Measurements from ENCODE around the gene NUFIP1.

The NUFIP1 gene

GRCh38 chr13:45007225-45007624, 18.0 kb upstream of the NUFIP1 start:
- TF ChIP-seq REST (IDR thresholded peaks at IDR 0.05; ENCODE audit: insufficient read depth in 1 of 2, low read depth in 2 of 2, low read length in 2 of 2) (no peak), SIN3A (IDR thresholded peaks at IDR 0.05; ENCODE audit: borderline replicate concordance, insufficient read depth, low read length) (no peak), TAF1 (IDR thresholded peaks at IDR 0.05; ENCODE audit: borderline replicate concordance, insufficient read depth, low read length) (no peak), POLR2AphosphoS5 (IDR thresholded peaks at IDR 0.05; ENCODE audit: low read depth, low read length) (no peak)

GRCh38 chr13:45004096-45004495, 14.8 kb upstream of the NUFIP1 start:
- TF ChIP-seq REST (IDR thresholded peaks at IDR 0.05; ENCODE audit: insufficient read depth in 1 of 2, low read depth in 2 of 2, low read length in 2 of 2): no peak
- TF ChIP-seq POLR2AphosphoS5 (IDR thresholded peaks at IDR 0.05; ENCODE audit: low read depth, low read length): no peak
- no peak for TF ChIP-seq TAF1 (IDR thresholded peaks at IDR 0.05; ENCODE audit: borderline replicate concordance, insufficient read depth, low read length)
- TF ChIP-seq FOXP2 (optimal IDR thresholded peaks at IDR 0.05; ENCODE audit: borderline replicate concordance, extremely low read depth, extremely low read length, insufficient read depth): no peak
- no peak for TF ChIP-seq SIN3A (IDR thresholded peaks at IDR 0.05; ENCODE audit: borderline replicate concordance, insufficient read depth, low read length)

- TF ChIP-seq POLR2AphosphoS5 (IDR thresholded peaks at IDR 0.05; ENCODE audit: low read depth, low read length) (no peak), REST (IDR thresholded peaks at IDR 0.05; ENCODE audit: insufficient read depth in 1 of 2, low read depth in 2 of 2, low read length in 2 of 2) (no peak), TAF1 (IDR thresholded peaks at IDR 0.05; ENCODE audit: borderline replicate concordance, insufficient read depth, low read length) (no peak), FOXP2 (optimal IDR thresholded peaks at IDR 0.05; ENCODE audit: borderline replicate concordance, extremely low read depth, extremely low read length, insufficient read depth) (no peak), SIN3A (IDR thresholded peaks at IDR 0.05; ENCODE audit: borderline replicate concordance, insufficient read depth, low read length) (no peak)
These were observed 14.1 kb upstream of the NUFIP1 start for GRCh38 chr13:45003417-45003816.

GRCh38 chr13:44989941-44990340, 670 bp upstream of the NUFIP1 start:
- TF ChIP-seq TAF1 (IDR thresholded peaks at IDR 0.05; ENCODE audit: borderline replicate concordance, insufficient read depth, low read length) (no peak), REST (IDR thresholded peaks at IDR 0.05; ENCODE audit: insufficient read depth in 1 of 2, low read depth in 2 of 2, low read length in 2 of 2) (no peak), SIN3A (IDR thresholded peaks at IDR 0.05; ENCODE audit: borderline replicate concordance, insufficient read depth, low read length) (no peak), POLR2AphosphoS5 (IDR thresholded peaks at IDR 0.05; ENCODE audit: low read depth, low read length) (no peak), FOXP2 (optimal IDR thresholded peaks at IDR 0.05; ENCODE audit: borderline replicate concordance, extremely low read depth, extremely low read length, insufficient read depth) (no peak)

GRCh38 chr13:44978328-44978727, 10.9 kb downstream of the NUFIP1 start:
- no peak for TF ChIP-seq SIN3A (IDR thresholded peaks at IDR 0.05; ENCODE audit: borderline replicate concordance, insufficient read depth, low read length)
- no peak for TF ChIP-seq POLR2AphosphoS5 (IDR thresholded peaks at IDR 0.05; ENCODE audit: low read depth, low read length)
- no peak for TF ChIP-seq TAF1 (IDR thresholded peaks at IDR 0.05; ENCODE audit: borderline replicate concordance, insufficient read depth, low read length)
- no peak for TF ChIP-seq FOXP2 (optimal IDR thresholded peaks at IDR 0.05; ENCODE audit: borderline replicate concordance, extremely low read depth, extremely low read length, insufficient read depth)

Data from PFSK-1 (cell line).